SK-MEL-5 (cell line): ENCODE measurements around the gene ZNF559. TPM values are rescaled to one million over a fixed set of nuclear protein-coding genes. Genes with fewer than 3 reads are reported as not detected.
"Not testable (repeated sequence)": the region's sequence is repeated elsewhere in the genome, so short reads cannot be mapped to it uniquely, and the experiment has no call there.

ENCODE experiments used
- DNase-seq: peaks from one replicate; pipeline ENCODE4 v3.0.0-alpha.2; 2016; ENCODE audit warnings: low read depth, low spot score
- in situ Hi-C: cut with HindIII; loops from 2 replicates; pipeline ENCODE4 v1.10.0; 2016; ENCODE audit warnings: low sequenced_read_pairs, high pct_unique_total_duplicates, low pct_unique_long_range_greater_than_20kb
- polyA plus RNA-seq, 2 experiments: library from polyadenylated mRNA; depleted of rRNA; stranded (reverse); fragments of >200 nt; gene quantifications; 2 replicates each; pipeline ENCODE4 v1.2.3, GENCODE V29; 2015
- total RNA-seq: library from RNA; depleted of rRNA; stranded (reverse); fragments of >200 nt; shearing (Covaris generic); gene quantifications from 2 replicates; pipeline ENCODE4 v1.2.3, GENCODE V29; 2014; rRNA removed

The ZNF559 gene
- total RNA-seq = 16.3 and 18.8 TPM in 2 replicates
- 10.7 and 19.6 TPM in 2 replicates for polyA plus RNA-seq (2015; cell fraction: cytosol; rRNA removed)
- 49.3 and 50.5 TPM in 2 replicates for polyA plus RNA-seq (2015; cell fraction: nucleus; rRNA removed)

GRCh38 chr19:9323919-9324583 is at the start of gene ZNF559:
ZNF559 (plus strand) TSS chr19:9324179; CDS start chr19:9338550, 14,371 bp downstream.
- DNase-seq = peak; percentile 93
- in situ Hi-C loops = no loop called here

GRCh38 chr19:9283485-9283884 is 40.5 kb upstream of the ZNF559 start:
- in situ Hi-C loops, DNase-seq: not testable (repeated sequence)

DNA sequence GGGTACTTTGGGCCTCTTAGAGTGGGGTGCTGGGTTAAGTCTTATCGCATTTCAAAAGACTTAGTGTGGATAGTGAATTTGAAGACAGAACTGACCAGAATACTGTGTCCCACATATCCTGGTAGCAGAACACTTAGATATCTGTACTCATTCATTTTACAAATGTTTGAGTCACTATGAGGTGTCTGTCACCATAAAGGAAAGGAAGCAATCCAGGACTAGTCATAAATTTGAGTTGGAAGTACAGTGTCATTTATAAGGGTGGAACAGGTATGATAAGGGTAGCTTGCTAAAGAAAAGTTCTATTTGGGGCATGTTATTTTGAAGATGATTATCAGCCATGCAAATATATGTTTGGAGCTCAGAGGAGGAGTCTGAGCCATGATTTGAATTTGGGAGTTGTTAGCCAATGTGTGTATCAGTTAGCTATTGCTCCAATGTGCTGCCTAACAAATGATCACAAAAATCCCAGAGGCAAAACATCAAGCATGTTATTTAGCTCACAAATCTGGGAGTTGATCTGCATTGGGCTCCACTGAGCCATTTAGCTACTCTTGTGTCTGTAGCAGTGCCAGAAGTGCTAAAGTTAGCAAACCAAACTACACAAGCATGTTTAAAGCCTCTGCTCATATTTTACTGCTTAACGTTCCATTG is 34.6 kb upstream of the ZNF559 start:
- in situ Hi-C loops = no loop called here
- DNase-seq = no peak

DNA sequence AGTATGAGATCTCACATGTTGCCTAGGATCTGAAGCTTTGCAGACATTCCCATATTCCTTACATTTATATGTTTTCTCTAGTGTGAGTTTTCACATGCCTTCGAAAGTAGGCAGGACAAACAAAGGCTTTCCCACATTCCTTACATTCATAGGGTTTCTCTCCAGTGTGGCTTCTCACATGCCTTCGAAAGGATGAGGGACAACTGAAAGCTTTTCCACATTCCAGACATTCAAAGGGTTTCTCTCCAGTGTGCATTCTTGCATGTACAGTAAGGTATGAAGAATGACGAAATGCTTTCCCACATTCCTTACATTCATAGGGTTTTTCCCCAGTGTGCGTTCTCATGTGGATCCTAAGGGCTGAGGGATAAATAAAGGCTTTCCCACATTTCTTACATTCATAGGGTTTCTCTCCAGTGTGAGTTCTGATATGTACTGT is 28.5 kb upstream of the ZNF559 start:
- in situ Hi-C loops = no loop called here
- no peak for DNase-seq

DNA sequence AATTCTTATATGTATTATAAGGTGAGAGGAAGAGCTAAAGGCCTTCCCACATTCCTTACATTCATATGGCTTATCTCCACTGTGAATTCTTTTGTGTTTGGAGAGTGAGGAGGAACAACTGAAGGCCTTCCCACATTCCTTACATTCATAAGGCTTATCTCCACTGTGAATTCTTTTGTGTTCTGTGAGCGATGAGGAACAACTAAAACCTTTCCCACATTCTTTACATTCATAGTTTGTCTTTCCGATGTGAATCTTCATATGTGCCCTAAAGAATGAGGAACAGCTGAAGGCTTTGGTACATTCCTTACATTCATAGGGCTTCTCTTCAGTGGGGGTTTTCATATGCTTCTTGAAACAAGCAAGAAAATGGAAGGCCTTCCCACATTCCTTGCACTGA is 27.6 kb upstream of the ZNF559 start:
- no peak for DNase-seq
- in situ Hi-C loops = no loop called here

DNA sequence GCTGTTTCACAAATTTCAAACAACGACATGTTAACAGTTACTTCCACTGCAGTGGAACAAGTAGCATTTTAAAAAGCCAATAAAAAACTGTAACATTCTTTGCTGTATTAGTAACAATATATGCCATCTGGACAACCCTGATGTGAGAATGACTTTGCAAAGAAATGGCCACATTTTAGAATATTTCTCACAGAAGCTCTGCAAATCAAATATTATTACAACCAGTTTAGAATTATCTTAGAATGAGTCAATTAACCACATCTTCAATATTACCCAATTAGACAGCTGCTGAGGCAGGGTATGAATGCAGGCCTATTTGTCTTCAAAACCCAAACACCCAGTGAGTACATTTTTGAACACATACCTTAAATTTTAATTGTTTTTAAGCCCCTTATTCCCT is 17.5 kb upstream of the ZNF559 start:
- in situ Hi-C loops = no loop called here
- no peak for DNase-seq

GRCh38 chr19:9308091-9308770 is 15.7 kb upstream of the ZNF559 start:
- DNase-seq = no peak
- in situ Hi-C loops = no loop called here

GRCh38 chr19:9309139-9309973 is 14.6 kb upstream of the ZNF559 start, which contains the start of gene ZNF699:
ZNF699 (minus strand) TSS chr19:9309838; CDS start chr19:9305119, 4,719 bp downstream.
- in situ Hi-C loops = no loop called here
- peak; percentile 96 for DNase-seq

- in situ Hi-C loops = no loop called here
- peak; percentile 90 for DNase-seq
These were observed 14.0 kb upstream of the ZNF559 start for GRCh38 chr19:9309974-9310446.

- in situ Hi-C loops = no loop called here
These were observed 10.2 kb upstream of the ZNF559 start for GRCh38 chr19:9313756-9314155.

GRCh38 chr19:9321338-9321737 is 2.6 kb upstream of the ZNF559 start:
- DNase-seq = no peak
- in situ Hi-C loops = no loop called here

More at GRCh38 chr19:9313756-9314155, 10.2 kb upstream of the ZNF559 start:
- no peak for DNase-seq

GRCh38 chr19:9321756-9322155 is 2.2 kb upstream of the ZNF559 start:
- in situ Hi-C loops, DNase-seq: not testable (repeated sequence)

- in situ Hi-C loops = not testable (repeated sequence)
These were observed 1.8 kb upstream of the ZNF559 start for GRCh38 chr19:9322201-9322600.

GRCh38 chr19:9323557-9323918 is 441 bp upstream of the ZNF559 start:
- DNase-seq = peak; percentile 86
- in situ Hi-C loops = no loop called here

More at GRCh38 chr19:9322201-9322600, 1.8 kb upstream of the ZNF559 start:
- DNase-seq = not testable (repeated sequence)

- no peak for DNase-seq
- in situ Hi-C loops = no loop called here
These were observed 594 bp downstream of the ZNF559 start for GRCh38 chr19:9324584-9324962.

DNA sequence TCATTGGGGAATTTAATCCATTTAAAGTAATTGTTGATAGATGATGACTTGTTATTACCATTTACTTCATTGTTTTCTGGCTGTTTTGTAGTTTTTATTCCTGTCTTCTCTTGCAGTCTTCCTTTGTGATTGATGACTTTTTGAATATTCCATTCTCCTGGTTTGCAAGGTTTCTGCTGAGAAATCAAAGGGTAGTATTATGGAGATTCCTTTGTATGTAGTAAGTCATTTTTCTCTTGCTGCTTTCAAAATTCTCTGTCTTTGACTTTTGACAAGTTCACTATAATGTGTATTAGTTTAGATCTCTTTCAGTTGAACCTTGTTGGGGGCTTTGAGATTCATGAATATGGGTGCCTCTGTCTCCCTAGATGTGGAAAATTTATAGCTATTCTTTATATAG is 6.0 kb downstream of the ZNF559 start:
- in situ Hi-C loops = no loop called here

DNA sequence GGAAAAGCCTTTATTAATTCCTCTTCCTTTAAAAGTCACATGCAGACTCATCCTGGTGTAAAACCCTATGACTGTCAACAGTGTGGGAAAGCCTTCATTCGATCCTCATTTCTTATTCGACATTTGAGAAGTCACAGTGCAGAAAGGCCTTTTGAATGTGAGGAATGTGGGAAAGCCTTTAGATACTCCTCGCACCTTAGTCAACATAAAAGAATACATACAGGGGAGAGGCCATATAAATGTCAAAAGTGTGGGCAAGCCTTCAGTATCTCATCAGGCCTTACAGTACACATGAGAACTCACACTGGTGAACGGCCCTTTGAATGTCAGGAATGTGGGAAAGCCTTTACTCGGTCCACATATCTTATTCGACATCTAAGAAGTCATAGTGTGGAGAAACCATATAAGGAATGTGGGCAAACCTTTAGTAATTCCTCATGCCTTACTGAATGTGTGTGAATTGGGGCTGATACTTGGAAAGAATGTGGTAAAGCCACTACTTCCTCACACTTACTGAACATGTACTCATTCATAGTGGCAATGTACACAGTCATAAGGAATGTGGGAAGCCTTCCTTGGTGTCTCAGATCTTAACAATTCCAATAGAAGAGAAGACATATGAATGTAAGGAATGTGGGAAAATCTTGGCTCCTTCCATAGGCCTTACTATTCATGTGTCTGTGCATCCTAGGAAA is 18.8 kb downstream of the ZNF559 start:
- no peak for DNase-seq
- in situ Hi-C loops = no loop called here

More for the DNA sequence above, 6.0 kb downstream of the ZNF559 start:
- DNase-seq = no peak
